NCI-H446 treated with DMSO at 0.1 percent for 48 hours (cell line): Measurements from ENCODE around the gene RAP2B.
"Not testable (repeated sequence)": the region's sequence is repeated elsewhere in the genome, so short reads cannot be mapped to it uniquely, and the experiment has no call there.

ENCODE experiments used
- DNase-seq: peaks from one replicate; lab custom pipeline; 2025; lab: John Stamatoyannopoulos, UW

RAP2B gene

GRCh38 chr3:153161714-153162512 is at the start of gene RAP2B:
Gene RAP2B (plus strand): TSS chr3:153162226. CDS start chr3:153162694, 468 bp downstream.
- DNase-seq = peak; percentile 82

DNA sequence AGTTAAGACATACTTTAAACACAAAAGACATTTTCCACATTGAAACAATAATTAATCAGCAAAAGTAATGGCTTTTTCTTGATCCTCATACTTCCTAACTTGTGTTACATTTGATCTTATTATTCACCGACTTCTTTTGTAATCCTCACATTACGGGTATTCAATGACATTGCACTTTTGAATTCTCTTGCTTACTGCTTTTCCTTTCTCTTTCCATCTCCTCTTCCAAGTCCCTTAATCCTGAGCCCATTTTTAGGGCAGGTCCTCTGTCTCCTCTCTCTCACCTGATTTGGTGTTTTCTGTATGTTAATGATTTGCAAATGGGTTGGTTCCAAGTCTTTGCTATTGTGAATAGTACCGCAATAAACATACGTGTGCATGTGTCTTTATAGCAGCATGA is 48.5 kb upstream of the RAP2B start:
- DNase-seq = no peak

DNA sequence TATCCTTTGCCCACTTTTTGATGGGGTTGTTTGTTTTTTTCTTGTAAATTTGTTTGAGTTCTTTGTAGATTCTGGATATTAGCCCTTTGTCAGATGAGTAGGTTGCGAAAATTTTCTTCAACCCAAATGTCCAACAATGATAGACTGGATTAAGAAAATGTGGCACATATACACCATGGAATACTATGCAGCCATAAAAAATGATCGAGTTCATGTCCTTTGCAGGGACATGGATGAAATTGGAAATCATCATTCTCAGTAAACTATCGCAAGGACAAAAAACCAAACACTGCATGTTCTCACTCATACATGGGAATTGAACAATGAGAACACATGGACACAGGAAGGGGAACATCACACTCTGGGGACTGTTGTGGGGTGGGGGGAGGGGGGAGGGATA is 47.8 kb upstream of the RAP2B start:
- not testable (repeated sequence) for DNase-seq

DNA sequence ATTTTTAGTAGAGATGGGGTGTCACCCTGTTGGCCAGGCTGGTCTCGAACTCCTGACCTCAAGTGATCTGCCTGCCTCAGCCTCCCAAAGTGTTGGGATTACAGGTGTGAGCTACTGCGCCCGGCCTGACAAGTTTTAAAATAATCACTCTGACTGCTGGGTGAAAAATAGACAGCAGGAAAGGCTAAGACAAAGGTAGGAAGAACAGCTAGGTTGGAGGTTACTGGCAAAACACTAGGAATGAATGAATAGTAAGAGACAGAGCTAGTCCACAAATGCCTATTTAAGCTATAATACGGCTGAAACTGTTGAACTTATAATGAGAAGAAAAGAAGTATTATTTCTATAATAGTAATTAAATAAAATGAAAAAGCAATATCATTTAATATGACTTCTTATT is 46.7 kb upstream of the RAP2B start:
- DNase-seq = no peak

DNA sequence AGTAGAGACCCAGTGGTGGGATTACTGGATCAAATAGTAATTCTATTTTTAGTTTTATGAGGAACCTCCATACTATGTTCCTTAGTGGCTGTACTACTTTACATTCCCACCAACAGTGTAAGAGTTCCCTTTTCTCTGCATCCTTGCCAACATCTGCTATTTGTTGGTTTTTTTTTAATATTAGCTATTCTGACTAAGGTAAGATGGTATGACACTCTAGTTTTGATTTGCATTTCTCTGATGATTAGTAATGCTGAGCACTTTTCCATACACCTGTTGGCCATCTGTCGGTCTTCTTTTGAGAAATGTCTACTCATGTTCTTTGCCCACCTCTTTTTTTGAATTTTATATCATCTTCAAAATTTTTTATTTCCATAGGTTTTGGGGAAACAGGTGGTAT is 34.2 kb upstream of the RAP2B start:
- DNase-seq = no peak

GRCh38 chr3:153129426-153129825 is 32.6 kb upstream of the RAP2B start:
- no peak for DNase-seq

DNA sequence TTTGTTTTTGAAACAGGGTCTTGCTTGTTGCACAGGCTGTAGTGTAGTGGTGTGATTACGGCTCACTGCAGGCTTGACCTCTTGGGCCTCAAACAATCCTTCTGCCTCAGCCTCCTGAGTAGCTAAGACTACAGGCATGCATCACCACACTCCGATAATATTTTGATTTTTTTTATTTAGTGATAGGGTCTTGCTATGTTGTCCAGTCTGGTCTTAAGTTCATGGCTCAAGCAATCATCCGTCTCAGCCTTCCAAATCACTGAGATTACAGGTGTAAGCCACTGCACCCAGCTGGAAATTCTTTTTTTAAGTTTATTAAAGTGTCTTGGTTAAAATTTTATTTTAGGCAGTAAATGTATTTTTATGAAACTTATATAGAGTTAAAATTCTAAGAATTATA is 32.2 kb upstream of the RAP2B start:
- DNase-seq = no peak

DNA sequence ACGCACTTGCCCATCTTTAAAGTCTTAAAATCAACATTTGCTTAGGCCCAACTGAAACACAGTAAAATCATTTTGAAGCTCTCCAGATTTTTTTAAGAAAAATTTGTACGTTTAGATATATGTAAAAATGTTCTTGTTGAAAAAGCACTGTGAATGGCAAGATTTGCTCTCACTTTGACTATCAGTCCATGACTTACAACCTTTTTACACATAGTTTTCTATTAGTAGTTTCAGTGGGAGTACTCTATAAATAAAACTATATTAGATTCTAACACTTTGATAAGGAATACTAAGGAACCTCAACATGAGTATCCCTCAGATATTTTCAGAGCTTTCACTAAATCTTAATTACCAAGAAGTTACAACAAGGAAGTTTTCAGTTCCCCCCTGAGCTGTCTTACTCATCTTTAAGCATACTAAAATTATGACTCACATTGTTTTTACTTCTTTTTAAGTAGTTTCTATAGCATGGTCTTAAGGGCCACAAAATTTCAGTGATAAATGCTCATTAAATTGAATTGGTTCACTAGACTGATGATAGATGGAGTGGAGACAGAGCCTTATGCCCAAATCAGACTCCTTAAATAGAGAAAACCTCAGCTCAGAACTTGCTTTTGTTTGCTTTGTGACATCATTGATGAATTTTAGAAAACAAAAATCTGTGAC is 31.6 kb upstream of the RAP2B start:
- peak; percentile 22 for DNase-seq

- DNase-seq = no peak
These were observed 24.4 kb upstream of the RAP2B start for GRCh38 chr3:153137626-153138025.

DNA sequence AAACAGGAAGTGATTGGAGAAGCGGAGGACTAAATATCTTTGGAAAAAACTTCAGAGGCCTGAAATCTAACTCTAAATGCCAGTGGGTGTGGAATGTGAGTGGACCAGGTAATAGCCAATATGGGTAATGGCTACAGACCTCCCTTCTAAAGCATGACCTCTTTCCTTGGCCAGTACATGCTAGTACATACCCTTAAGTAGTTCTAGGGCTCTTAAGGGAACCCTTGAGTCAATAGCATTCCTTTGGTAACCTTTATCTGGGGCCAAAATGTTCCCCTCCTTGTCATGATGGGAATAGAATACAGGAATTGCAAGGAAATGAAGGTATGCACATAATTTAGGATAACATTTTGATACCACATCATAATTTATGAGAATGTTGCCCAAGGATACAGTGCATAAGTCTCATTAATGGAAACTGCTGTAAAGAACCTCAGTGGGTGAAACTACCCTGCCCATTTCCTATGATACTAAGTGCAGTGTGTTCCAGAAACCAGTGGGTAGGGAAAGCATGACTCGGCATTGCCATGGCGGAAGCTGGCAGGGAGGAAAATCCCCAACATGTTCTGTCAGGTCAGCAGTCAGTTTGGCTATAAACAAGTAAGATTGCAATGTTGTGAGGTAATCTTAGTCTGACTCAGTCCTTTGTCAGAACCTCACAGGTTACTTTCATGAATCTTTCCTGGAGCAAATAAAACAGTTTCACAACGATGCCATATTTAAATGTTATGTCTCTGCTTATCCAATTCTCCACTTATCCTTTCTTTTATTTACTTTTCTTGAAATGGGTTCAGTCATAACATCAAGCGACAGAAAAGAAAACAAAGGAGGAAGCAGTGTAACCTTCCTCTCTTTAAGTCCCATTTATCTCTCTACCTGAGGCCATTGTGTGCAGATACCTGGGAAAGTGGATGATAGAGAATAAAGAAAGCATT is 23.5 kb upstream of the RAP2B start:
- DNase-seq = peak; percentile 13

DNA sequence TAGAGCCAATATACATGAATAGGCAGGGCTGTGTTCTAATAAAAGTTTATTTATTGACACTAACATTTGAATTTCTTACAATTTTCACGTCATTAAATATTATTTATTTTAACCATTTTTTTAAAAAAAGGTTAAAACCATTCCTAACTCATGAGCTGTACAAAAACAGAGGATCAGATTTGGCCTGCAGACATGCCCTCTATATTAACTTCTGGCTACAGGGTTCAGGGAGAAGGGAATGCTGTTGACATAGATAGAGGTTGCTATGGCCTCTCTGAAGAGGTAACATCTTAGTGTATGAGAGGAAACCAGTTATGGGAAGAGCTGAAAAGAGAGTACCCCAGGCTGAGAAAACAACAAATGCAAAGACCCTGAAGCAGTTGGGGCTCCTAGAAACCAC is 19.1 kb upstream of the RAP2B start:
- DNase-seq = no peak

GRCh38 chr3:153144071-153144470 is 18.0 kb upstream of the RAP2B start:
- DNase-seq = no peak

DNA sequence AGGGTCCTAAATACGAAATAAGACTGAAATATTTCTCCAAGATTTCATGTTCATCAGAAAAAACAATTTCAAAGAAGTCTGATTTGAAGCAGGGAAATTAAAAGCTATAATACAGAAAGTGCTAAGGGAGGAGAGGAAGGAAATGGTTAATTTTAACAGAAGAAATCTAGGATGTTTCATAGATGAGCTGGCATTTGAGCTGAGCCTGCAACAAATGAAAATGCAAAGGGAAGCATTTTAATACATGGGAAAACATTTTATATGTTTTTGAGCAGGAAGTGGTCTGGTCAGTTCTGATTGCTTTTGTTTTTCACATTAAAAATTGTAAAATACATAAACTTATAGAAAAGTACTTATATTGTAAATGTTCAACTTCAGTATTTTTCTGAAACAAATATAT is 17.2 kb upstream of the RAP2B start:
- DNase-seq = no peak

- no peak for DNase-seq
These were observed 16.6 kb upstream of the RAP2B start for GRCh38 chr3:153145454-153145853.

DNA sequence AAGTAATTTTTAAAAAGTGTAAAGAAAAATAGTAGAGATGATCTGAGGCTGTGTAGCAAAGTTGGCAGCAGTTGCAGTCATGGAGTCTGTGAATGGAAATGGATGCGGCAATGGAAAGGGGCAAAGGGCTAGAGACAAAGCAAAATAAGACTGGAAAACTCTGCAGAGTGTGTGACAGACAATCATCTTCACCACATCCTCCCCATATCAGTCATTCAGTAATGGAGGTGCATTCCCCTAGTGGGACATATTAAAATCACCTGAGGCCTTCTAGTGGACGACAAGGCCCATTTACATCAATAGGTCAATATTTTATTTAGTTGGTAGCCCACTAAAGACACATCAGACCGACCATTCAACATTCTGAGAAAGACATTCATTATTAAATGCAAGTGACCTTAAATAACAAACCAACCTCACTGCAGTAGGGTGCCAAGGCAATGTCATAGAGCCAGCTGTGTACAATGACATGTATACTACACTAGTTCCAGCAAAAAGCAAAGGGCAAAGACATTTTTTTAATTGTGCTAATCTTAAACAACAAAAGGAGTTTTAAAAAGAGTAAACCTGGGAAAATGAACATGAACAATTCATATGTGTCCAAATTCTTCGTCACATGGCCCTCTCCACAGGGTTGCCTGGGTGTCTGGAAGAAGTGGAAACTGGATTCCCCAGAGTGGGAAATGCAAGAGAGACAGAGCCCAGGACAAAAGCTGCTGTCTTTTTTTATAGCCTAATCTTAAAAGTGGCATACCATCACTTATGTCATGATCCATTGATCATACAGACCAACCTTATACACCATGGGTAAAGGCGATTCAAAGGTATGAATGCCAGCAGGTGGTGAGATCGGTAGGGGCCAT is 15.6 kb upstream of the RAP2B start:
- DNase-seq = no peak

DNA sequence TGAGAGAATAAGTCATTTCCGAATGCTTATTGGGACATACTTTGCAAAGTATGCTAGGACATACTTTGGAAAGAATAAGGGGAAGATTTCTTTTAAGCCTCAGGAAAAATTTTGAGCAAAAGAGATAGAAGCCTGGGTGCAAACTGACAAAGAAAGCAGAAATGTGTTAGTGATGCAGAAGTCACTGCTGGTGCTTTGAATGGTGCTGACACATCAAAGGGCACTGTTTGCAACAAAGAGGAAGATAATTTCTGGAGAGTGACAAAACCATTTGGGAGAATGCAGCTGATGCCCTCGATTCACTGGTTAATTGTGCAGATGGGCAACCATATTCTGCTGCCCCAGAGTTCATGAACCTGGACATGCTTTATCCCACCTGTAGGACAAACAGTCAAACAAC is 11.0 kb upstream of the RAP2B start:
- DNase-seq = no peak

DNA sequence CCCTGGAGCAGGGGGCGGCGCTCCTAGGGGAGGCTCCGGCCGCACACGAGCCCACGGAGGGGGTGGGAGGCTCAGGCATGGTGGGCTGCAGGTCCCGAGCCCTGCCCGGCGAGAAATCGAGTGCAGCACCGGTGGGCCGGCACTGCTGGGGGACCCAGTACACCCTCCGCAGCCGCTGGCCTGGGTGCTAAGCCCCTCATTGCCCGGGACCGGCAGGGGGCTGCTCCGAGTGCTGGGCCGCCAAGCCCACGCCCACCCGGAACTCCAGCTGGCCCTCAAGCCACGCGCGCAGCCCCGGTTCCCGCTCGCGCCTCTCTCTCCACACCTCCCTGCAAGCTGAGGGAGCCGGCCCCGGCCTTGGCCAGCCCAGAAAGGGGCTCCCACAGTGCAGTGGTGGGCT is 6.2 kb upstream of the RAP2B start:
- not testable (repeated sequence) for DNase-seq

- DNase-seq = no peak
These were observed 3.8 kb upstream of the RAP2B start for GRCh38 chr3:153158189-153158588.

DNA sequence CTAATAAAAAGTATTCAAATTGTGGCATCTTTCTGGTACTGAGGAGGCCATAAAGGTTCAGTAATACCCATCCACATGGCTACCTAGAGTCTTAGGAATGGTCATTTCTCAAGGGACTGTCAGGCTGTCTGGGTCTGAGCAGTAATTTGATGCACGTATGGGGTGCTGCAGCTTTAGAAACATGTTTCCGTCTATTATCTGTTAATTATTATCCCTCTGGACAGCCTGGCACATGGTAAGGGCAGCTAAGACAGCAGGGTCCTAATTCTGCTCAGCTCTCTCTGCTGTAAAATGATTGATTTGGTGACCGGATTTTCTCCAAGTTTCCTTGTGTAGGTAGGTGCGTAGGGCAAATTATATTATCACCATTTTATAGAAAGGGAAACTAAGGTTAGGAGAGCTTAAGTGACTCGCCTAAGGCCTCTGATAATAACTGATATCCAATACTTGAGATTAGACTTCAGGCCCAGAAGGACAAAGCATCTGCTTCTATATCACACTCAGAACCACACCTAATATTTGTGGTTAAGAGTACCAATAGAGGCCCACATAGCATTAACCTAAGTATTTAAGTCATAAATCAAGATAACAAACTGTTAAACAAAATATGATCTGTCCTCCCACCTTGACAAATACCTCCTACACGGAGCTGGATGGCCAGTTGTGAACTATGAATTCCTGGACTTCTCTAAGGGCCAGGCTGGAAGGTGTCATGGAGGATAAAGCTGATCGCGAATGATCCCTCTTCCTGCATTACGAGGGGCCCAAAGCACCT is 2.9 kb upstream of the RAP2B start:
- DNase-seq = no peak

DNA sequence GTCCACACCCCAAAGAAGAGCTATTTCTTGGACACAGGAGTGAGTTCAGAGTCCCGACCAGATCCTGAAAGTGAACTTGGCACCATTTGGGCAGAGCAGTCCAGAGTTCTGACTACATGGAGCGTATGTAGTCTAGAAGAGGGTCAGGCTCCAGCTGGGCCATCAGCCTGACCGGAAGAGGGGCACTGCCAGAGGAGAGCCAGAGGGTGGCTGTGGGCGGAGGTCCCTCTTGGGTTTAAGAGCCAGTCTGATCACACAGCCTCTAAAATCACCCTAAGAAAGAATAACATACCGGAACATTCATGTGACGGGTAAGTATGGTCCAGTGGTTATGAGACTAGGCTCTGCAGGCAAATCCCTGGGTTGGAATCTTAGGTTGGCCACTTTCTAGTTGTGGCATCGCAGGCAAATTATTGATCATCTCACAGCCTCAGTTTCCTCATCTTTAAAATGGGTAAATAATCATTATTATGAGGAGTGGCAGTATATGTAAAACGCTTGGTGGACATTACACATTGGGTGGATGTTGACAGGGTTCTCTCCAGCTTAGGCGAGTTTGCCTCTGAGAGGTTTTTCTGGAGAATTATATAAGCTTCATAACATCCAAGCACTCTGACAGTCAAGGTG is 2.1 kb upstream of the RAP2B start:
- DNase-seq = no peak
